ENCODE measurements around the gene BMERB1. TPM values are rescaled to one million over a fixed set of nuclear protein-coding genes. Genes with fewer than 3 reads are reported as not detected.
"Not testable (repeated sequence)": the region's sequence is repeated elsewhere in the genome, so short reads cannot be mapped to it uniquely, and the experiment has no call there.

BMERB1 gene
- total and polyA plus RNA-seq, 9 donors: 17.8 to 29.2 (median 26.7) TPM

DNA sequence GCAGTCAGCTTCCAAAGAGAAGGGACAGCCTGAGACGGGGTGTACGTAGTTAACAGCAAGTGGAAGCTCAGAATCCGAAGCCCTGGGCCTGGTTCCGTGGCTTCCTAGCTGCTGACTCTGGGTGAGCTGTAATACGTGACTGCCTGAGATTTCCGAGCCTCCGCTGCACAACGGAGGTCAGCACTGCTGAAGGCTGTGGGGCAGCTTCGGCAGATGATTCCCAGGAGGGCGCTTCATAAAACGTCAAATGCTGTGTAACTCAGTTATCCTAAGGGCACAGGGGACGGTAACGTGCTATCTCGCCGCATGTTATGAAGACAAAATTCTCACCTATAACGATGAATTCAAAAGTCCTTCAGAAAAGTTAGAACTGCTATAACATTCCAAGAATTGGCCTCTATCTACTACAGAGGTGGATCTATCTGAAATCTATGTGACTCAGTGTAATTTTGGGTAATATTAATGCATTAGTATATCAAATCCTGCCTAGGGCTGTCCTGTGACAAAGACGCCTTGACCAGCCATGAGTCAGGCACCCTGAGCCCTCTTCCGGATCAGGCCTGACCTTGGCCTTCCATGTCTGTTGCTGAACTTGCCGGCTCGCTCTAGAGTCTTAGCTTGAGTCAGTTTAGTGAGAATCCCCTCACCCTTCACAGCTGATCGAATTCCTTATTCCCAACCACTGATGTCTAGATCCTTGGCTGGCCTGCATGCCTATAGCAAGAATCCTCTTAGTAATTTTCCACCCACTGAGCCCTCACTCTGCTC lies 165.1 kb downstream of the BMERB1 start:
- peaks cover 8% of the 10 kb centered on the region for H3K4me1 ChIP-seq (ENCODE audit: control insufficient read depth, insufficient read depth, low read length)
- no peaks in the 10 kb centered on the region for H3K27me3 ChIP-seq (ENCODE audit: control insufficient read depth, insufficient read depth, low read length)
- no peak overlapping the region for H3K4me3 ChIP-seq (ENCODE audit: low read length)
- peaks cover 91% of the 10 kb centered on the region for H3K36me3 ChIP-seq (ENCODE audit: control insufficient read depth, insufficient read depth, low read length)
- H3K27ac ChIP-seq (ENCODE audit: low read length): no peak overlapping the region
- 85% methylated on average over 18 of the region's 21 CpGs for WGBS (ENCODE audit: insufficient coverage)
- DNase-seq: no peak
- H3K9me3 ChIP-seq (replicated peaks; ENCODE audit: control insufficient read depth, low read depth, low read length): no peaks in the 10 kb centered on the region

- Histone ChIP-seq H3K4me1 (ENCODE audit: control insufficient read depth, insufficient read depth, low read length) (peaks cover 8% of the 10 kb centered on the region), H3K4me3 (ENCODE audit: low read length) (no peak overlapping the region), H3K27me3 (ENCODE audit: control insufficient read depth, insufficient read depth, low read length) (no peaks in the 10 kb centered on the region), H3K36me3 (ENCODE audit: control insufficient read depth, insufficient read depth, low read length) (peaks cover 92% of the 10 kb centered on the region), H3K9me3 (replicated peaks; ENCODE audit: control insufficient read depth, low read depth, low read length) (no peaks in the 10 kb centered on the region), H3K27ac (ENCODE audit: low read length) (no peak overlapping the region)
- WGBS (ENCODE audit: insufficient coverage): 59% methylated on average over 5 of the region's 9 CpGs
- no peak for DNase-seq
Observed at GRCh38 chr16:15601212-15601879, 167.0 kb downstream of the BMERB1 start.

DNA sequence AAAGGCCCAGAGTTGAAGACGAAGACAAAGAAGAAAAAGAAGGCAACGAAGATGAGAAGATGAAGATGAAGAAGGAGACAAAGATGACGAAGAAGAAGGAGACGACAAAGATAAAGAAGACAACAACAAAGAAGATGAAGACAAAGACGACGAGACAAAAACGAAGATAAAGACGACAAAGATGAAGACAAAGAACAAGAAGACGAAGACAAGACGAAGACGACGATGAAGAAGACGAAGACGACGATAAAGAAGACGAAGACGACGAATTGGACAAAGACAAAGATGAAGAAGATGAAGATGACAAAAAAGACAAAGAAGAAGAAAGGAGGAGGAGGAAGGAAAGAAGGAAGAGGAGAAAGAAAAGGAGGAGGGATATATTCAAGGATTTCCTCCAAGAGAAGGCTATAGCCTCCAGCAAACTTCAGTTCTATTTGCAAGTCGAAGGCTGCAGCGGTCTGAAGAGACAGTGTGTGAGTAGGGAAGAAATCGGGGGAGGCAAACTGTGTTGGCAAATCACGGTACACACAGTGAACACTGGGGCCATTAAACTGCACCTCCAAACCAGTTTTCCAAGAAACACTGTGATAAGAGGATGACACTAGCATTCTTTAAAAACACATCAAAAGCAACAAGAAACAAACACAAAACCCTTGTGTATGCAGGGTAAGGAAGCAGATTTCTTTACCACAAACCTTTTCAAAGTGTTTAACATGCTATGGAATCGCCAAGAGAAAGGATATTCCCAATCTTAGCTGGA lies 168.1 kb downstream of the BMERB1 start:
- Histone ChIP-seq H3K27ac (ENCODE audit: low read length) (no peak overlapping the region), H3K36me3 (ENCODE audit: control insufficient read depth, insufficient read depth, low read length) (peaks cover 93% of the 10 kb centered on the region), H3K4me1 (ENCODE audit: control insufficient read depth, insufficient read depth, low read length) (peaks cover 8% of the 10 kb centered on the region), H3K4me3 (ENCODE audit: low read length) (no peak overlapping the region), H3K27me3 (ENCODE audit: control insufficient read depth, insufficient read depth, low read length) (no peaks in the 10 kb centered on the region), H3K9me3 (replicated peaks; ENCODE audit: control insufficient read depth, low read depth, low read length) (no peaks in the 10 kb centered on the region)
- DNase-seq: no peak
- WGBS (ENCODE audit: insufficient coverage): 96% methylated on average over 18 of the region's 23 CpGs

- H3K4me3 ChIP-seq (ENCODE audit: low read length): no peak overlapping the region
- WGBS (ENCODE audit: insufficient coverage): 88% methylated on average over 6 of the region's 14 CpGs
- no peak overlapping the region for H3K27ac ChIP-seq (ENCODE audit: low read length)
- DNase-seq: no peak
- H3K4me1 ChIP-seq (ENCODE audit: control insufficient read depth, insufficient read depth, low read length): peaks cover 4% of the 10 kb centered on the region
- peaks cover 83% of the 10 kb centered on the region for H3K36me3 ChIP-seq (ENCODE audit: control insufficient read depth, insufficient read depth, low read length)
- H3K9me3 ChIP-seq (replicated peaks; ENCODE audit: control insufficient read depth, low read depth, low read length): no peaks in the 10 kb centered on the region
- H3K27me3 ChIP-seq (ENCODE audit: control insufficient read depth, insufficient read depth, low read length): no peaks in the 10 kb centered on the region
Observed at GRCh38 chr16:15604460-15605440, 170.4 kb downstream of the BMERB1 start.

DNA sequence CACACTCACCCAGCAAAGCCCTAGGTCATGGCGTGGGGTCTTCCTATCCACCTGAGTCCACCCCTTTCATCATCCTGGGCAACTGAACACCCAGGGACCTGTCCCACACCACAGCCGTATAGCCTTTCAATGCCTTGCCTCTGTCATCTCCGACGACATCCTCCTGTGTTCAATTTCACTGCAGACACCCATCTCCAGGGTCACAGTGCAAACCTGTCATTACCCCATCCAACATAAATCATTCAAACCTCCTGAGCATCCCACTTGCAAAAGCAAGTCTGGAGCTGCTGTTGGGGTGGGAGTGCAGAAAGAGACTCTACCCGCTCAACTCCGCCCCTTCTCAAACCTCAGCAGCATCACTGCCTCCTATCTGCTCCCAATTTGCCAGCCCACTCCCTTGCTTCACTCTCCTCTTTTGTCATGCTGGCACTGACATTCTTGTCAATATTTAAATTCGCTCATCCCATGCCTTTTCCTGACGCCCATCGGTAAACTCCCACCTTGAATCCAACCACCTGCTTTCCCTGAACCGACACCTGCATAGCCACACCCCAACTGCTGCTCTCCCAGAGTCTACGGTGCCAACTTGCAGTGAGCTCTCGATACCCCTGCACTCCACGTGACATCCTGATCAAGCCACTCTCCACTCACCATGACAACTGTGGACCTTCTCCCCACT lies 171.6 kb downstream of the BMERB1 start:
- peaks cover 4% of the 10 kb centered on the region for H3K4me1 ChIP-seq (ENCODE audit: control insufficient read depth, insufficient read depth, low read length)
- H3K36me3 ChIP-seq (ENCODE audit: control insufficient read depth, insufficient read depth, low read length): peaks cover 81% of the 10 kb centered on the region
- no peak overlapping the region for H3K4me3 ChIP-seq (ENCODE audit: low read length)
- no peak overlapping the region for H3K27ac ChIP-seq (ENCODE audit: low read length)
- no peak for DNase-seq
- WGBS (ENCODE audit: insufficient coverage): 87% methylated on average over 13 of the region's 13 CpGs
- H3K27me3 ChIP-seq (ENCODE audit: control insufficient read depth, insufficient read depth, low read length): no peaks in the 10 kb centered on the region
- H3K9me3 ChIP-seq (replicated peaks; ENCODE audit: control insufficient read depth, low read depth, low read length): no peaks in the 10 kb centered on the region

GRCh38 chr16:15606518-15607220 lies 172.3 kb downstream of the BMERB1 start:
- DNase-seq: no peak
- peaks cover 4% of the 10 kb centered on the region for H3K4me1 ChIP-seq (ENCODE audit: control insufficient read depth, insufficient read depth, low read length)
- H3K27ac ChIP-seq (ENCODE audit: low read length): no peak overlapping the region
- 96% methylated on average over 4 of the region's 5 CpGs for WGBS (ENCODE audit: insufficient coverage)
- H3K9me3 ChIP-seq (replicated peaks; ENCODE audit: control insufficient read depth, low read depth, low read length): no peaks in the 10 kb centered on the region
- H3K27me3 ChIP-seq (ENCODE audit: control insufficient read depth, insufficient read depth, low read length): no peaks in the 10 kb centered on the region
- H3K4me3 ChIP-seq (ENCODE audit: low read length): no peak overlapping the region
- peaks cover 79% of the 10 kb centered on the region for H3K36me3 ChIP-seq (ENCODE audit: control insufficient read depth, insufficient read depth, low read length)

- no CpG with 5 or more reads among the region's 12 CpGs for WGBS (ENCODE audit: insufficient coverage)
- DNase-seq; H3K4me3 ChIP-seq (ENCODE audit: low read length); H3K9me3 ChIP-seq (replicated peaks; ENCODE audit: control insufficient read depth, low read depth, low read length); H3K4me1 ChIP-seq (ENCODE audit: control insufficient read depth, insufficient read depth, low read length); H3K27me3 ChIP-seq (ENCODE audit: control insufficient read depth, insufficient read depth, low read length): not testable (repeated sequence)
- peaks cover 79% of the 10 kb centered on the region for H3K36me3 ChIP-seq (ENCODE audit: control insufficient read depth, insufficient read depth, low read length)
- peak overlapping the region; percentile 42 for H3K27ac ChIP-seq (ENCODE audit: low read length)
Observed at GRCh38 chr16:15607221-15607699, 172.9 kb downstream of the BMERB1 start.

GRCh38 chr16:15607700-15608396 lies 173.5 kb downstream of the BMERB1 start:
- no peak overlapping the region for H3K4me3 ChIP-seq (ENCODE audit: low read length)
- WGBS (ENCODE audit: insufficient coverage): 57% methylated on average over 3 of the region's 13 CpGs
- peaks cover 4% of the 10 kb centered on the region for H3K4me1 ChIP-seq (ENCODE audit: control insufficient read depth, insufficient read depth, low read length)
- no peaks in the 10 kb centered on the region for H3K27me3 ChIP-seq (ENCODE audit: control insufficient read depth, insufficient read depth, low read length)
- no peaks in the 10 kb centered on the region for H3K9me3 ChIP-seq (replicated peaks; ENCODE audit: control insufficient read depth, low read depth, low read length)
- peak overlapping the region; percentile 42 for H3K27ac ChIP-seq (ENCODE audit: low read length)
- peaks cover 80% of the 10 kb centered on the region for H3K36me3 ChIP-seq (ENCODE audit: control insufficient read depth, insufficient read depth, low read length)
- peak; percentile 23 for DNase-seq

Measured in muscle of leg (tissue), 11 donors.